GM21390 (cell line): ENCODE results near the gene ZFAND3.

Experiments used
- ATAC-seq: cut with Tn5 transposase; IDR thresholded peaks from one replicate; pipeline ENCODE4 v1.9.1; 2021; ENCODE audit not compliant: unreplicated experiment

Gene ZFAND3

DNA sequence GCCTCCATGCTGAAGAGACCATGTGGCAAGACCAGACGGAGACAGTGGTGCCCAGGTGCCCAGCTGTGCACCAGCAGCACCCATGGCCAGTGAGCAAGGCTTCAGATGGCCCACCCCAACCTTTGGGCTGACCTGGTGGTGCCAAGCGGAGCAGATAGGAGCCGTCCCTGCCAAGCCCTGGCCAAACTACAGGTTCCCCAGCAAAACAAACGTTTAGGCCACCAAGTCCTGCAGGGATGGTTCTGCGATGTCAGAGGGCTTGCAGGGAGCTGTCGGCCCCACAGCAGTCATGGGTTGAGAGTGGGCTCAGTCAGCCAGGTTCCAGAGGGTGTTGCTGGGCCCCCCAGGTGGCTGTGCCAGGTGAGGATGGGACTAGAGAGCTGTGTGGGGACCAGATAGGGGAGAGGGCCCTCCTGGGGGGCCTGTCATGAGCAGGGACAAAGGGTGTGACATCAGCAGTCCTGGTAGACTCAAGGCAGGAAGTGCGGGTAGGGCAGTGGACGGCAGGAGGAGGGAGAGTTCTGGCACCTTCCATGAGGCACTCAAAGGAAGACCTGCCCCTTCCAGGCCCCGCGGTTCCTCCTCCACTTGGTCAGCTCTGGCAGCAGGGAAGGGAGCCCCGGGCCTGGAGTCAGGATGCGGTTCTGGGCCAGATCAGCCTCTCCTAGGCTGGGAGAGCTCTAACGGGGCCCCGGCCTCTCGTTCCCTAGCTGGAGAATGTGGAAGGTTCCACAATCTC is 342.4 kb downstream of the ZFAND3 start:
- no peak for ATAC-seq

DNA sequence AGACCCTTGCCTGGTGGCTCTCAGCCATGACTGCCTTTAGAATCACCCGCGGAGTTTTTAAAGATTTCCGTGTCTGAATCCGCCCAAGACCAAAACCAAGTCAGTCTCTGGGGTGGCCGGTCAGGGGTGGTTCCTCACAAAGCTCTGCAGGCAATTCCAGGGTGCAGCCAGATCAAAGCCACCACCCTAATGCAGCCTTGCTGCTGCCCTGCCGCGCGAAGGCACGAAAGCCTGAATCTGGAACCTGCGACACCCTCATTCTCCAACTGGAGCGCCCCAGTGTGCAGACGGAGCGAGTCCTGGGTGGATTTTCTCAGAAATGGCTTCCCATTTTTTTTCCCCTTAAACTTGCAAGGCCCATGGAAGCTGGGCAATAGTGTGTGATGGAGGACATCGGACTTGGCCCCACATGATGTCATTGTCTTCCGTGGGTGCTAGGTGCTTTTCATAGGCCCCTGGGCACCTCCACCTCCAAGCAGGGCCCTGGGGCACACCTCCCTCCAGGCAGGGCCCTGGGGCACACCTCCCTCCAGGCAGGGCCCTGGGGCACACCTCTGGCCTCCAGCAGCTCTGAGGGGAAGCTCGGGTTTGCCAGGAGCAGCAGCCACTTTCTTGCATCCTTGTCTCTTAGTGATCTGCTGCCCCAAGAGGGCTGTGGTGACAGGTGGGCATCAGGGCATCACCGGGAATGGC is 343.1 kb downstream of the ZFAND3 start:
- no peak for ATAC-seq

DNA sequence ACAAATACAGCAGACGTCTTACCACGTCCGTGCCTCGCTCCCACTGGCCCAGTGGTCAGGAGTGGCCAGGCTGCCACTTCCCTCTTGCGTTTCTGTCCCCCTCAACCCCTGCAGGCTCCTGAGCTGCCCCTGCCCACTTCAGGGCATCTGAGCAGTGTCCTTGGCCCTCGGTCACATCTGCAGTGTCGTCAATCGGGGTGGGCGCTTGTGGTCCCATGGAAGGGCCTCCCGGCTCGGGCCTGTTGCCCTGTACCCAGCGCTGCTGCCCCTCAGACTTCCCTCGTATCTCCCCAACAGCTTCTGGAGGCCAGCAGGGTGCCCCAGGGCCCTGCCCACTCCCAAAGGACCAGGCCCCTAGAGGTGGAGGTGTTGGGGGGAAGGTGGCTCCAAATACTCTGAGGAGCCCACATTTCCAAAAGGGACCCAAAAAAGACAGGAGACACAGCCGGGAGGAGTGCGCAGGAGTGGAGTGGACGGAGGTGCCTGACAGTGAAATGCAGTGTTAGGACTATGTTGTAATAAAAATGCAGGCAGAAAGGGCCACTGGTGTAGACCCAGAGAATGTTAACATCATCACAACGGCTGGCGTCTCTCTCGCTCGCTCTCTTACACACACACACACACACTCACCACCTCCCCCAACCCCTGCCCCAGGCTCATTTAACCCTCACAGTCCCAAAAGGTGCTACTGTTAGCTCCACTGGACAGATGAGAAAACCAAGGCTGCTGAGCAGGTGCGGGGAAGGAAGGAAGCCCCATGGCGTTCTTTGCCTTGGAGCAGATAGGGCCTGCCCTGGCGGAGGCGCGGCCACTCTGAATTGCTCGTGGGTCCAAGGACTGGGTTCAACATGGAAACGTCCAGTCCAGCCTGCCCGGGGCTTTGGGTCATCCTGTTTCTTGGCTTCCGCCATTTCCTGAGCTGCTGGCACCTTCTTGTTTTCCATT is 343.9 kb downstream of the ZFAND3 start:
- no peak for ATAC-seq

DNA sequence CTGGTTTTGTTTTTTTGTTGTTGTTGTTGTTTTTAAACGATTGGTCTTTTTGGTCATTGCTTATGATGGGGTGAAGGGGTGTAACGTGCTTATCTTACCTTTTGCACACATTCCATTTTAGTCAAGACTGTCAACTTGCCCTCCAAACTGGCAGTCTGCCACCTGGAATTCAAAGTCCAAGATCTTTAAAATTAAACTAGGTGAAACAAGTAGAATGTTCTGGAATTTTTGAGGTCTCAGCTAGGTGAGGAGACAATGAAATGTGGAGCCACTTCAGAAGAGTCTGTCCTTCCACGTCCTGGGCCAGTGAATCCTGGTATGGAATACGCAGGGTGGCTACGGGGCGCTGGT is 344.6 kb downstream of the ZFAND3 start:
- ATAC-seq = no peak

DNA sequence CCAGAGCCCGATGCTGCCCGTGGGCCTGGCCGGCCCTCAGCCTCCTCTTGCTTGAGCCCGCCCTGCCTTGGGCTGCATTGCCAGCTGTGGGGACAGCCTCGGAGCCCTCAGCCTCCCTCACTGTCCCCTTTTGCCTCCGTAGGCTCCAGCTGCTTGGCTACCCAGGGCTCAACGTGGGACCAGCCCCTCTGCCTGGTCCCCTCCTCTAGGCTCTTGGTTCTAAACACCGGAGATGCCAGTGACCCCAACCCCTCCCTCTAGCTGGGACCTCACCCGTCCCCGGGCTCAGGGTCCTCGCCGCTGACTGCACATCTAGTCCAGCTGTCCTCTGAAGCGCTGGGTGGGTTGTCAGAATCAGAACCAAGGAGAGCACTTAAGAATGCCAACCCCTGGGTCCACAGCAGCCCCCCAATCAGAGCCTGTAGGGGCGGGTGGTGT is 345.2 kb downstream of the ZFAND3 start:
- no peak for ATAC-seq

DNA sequence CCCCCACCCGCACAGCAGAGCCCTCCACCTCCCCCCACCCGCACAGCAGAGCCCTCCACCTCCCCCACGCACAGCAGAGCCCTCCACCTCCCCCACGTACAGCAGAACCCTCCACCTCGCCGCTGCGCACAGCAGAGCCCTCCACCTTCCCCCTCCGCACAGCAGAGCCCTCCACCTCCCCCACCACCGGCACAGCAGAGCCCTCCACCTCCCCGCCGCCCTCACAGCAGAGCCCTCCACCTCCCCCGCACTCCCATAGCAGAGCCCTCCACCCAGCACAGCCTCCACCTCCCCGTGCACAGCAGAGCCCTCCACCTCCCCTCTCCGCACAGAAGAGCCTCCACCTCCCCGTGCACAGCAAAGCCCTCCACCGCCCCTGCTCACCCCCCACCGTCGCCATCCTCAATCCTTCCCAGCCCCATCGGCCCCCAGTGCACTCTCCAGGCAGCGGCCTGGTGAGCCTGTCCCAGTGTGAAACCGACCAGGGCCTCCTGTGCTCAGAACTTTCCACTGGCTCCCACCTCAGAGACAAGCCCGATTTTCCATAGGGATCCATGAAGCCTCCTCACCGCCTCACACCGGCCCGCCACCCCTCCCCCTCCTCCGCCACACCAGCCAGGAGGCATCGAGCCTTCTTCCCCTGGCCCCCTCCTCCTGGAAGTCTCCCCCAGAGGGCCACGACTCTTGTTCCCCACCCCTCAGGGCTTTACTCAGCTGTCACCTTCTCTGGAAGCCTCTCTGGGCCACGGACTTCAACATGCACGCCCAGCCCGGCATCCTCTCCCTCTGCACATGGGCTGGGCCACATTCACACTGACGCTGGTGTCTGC is 347.1 kb downstream of the ZFAND3 start:
- no peak for ATAC-seq

DNA sequence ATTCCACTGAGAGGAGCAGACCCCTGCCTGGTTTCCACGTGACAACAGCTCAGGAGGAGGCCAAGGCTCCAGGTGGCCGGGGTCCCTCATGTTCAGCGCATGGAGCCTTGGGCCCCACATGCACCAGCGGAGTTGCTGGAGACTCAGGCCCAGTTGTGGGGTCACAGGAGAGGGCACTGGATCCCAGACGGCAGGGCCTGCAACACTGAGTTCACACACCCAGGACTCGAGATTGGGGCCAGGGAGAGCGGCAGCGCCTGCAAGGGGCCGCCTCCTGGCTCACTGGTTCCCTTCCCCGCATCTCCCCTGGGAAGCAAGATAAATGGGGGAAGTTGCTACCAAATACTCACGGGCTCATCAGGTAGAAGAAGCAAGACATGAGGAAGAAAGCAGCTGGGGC is 348.1 kb downstream of the ZFAND3 start:
- no peak for ATAC-seq

DNA sequence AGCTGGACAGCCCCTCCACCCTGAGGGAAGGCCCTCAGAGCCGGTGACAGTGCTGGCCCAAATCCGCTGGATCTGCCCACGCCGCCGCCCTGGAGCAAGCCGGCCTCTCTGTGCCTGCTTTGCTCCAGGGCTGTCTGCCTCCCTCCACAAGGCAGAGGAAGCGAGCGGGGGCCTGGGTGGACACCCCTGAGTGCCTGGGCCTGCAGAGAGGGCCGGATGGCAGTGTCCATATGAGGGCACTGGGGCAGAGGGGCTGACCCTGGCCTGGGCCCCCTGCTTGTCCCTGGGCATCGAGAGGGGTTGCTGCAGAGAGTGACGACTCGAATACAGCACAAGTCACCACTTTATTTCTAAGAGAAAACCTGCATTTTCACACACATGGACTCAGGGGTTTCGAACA is 348.6 kb downstream of the ZFAND3 start:
- ATAC-seq = no peak

DNA sequence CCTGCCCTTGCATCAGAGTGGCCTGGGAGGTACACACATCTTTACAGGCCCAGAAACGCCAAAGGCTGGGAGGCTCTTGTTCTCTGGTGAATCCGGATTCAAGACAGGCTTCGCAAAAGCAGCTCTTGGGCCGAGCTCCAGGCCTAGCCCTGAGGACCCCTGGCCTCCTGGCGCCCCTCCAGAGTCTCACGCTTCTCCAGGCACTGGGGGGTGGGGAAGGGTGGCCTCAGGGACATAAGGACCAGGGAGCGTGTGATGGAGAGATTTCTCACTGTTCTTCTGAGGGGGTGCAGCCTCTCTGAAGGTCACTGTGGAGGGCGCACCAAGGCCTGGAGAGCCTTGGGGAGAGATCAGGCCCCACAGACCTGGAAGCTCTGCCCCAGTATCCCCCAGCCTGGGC is 349.2 kb downstream of the ZFAND3 start:
- ATAC-seq = no peak

DNA sequence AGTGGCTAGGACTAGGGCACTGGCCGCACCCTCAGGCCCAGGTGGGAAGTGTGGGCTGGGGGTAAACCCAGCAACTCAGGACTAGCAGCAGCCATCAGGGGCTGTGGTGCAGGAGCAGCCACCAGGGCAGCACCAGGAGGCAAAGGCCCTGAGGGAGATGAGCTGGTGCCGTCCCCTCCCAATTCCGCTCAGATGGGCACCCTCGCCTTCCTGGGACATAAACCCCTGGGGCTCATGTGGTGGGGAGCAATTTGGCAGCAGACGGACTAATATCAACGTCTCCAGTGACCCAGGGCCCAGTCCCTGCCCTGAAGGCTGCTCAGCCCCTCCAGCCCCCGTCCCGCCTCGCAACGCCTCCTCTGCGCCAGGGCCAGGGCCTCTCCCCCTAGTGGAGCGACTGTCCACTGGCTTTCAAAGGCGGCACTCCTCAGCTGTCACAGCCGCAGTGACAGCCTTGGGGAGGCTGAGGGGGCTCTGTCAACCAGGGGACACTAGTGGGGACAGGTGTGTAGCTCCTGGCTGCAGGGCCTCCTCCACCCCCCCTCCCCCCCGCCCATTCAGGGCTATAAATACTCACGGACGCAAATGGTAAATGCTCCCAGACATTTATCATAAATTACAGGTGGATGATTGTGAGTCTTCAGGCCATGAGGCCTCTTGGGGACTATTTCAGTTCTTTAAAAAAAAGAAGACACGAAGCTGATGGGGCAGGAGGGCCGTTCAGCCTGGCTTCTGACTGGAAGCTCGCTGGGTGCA is 349.9 kb downstream of the ZFAND3 start:
- ATAC-seq = no peak

DNA sequence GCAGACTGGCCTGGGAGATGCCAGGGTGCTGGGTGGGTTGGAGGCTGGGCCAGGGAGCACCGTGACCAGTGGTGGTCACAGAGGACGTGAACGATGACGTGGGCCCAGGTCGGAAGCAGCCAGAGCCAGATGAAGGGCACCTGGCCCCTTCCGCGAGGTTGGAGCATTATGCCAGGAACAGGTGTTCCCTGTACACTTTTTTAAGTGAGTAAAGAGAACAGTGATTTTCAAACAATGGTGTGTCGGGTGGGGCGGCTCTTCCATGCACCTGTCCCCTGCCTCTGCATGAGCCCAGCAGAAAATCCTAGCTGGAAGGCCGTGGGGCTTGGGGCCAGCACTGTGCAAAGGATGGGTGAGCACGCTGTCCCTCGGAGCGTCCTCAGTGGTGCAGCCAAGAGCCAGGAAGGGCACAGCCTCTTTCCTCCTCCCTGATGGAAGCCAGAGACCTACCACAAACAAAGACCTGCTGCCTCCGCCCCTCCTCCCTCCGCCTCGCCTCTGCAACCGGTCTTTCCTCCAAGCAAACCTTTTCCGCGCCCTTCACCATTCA is 350.5 kb downstream of the ZFAND3 start:
- no peak for ATAC-seq

DNA sequence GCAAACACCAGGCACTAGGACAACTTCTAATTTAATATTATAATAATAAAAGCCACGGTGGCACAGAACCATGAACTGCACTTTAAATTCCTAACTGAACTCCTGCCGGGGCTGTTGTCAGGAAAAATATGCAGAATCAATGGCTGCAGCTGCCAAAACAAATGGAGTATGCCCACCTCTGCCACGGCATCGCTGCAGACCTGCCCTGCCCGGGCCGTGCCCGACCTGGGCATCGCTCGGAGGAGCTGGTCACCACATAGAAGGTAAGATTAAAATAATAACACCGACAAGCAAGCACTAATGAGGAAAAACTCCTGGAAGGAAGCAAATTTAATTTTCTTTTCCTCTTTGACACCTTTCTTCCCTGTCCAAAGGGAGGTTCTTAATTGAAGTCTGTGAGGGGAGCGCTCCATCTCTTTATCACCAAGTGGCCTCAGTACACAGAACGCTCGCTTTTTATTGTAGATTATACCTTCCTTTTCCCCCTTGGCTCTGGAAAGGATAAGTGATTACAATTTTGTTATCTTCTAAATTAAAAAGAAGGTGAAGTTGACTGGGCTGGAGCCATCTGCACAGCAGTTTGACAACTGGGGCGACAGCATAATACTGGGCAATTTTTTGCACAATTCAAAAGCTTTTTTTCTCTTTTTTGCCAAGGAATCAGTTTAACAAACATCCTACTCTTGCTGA is 351.3 kb downstream of the ZFAND3 start:
- ATAC-seq = no peak

DNA sequence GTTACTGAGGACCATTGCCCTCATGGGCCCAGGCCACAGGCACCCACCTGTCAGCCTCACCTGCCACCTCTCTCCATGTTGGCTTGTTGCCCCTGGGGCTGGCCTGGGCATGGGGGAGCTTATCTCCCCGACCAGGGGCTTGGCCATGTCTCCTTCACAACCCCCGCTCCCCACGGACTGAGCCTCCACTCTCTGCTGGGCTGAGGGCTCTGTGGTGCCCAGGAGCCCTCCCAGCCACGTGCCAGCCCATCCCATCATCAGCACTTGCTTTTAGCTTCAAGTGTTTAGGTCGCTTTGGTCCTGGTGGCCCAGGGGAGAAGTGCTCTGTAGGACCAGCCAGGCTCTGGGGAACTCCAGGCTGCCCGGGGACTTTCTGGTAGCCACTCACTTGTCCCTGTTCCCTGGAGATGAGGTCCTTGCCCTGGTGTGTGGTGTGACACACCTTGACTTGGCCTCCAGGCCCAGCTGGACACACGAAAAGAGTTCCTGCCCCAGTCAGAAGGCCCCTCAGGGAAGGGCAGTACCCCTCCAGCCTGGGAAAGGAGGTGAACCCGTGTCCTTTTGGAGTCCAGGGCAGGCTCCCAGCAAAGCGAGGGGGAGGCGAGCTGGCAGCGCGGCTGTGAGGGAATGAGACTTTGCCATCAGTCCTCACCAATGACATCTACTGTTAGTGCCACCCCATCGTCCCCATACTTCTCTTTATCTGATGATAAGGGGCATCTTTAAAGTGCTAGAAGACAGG is 352.6 kb downstream of the ZFAND3 start:
- ATAC-seq = no peak

DNA sequence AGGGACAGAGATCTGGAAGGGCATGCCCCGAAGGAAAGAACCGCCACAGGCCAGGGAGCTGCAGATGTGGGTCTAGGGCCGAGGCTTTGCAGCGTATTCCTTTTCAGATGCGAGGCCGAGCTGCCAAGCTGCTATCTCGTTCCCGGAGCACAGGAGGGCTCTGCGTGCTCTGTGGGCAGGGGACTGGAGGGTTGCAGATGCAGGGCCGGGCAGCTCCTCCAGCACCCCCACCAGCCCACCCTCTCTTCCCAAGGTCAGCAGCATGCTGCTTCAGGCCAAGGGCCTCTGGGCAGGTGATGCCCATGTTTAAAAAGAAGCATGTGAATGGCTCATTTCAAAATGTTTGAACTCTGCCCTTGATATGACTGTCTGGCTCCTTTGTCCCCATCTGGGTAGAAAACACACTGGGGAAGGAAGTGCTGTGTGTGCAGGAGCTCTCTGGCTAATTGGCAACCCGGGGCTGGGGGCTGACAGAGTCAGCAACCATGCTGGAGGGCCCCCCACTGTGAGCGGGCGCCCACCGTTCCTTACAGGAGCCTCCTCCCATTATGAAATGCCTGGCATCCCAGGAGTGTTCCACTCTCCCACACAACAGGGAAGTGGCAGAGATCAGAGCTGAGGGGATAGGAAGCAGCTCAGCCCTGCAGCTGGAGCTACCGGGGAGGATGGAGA is 353.3 kb downstream of the ZFAND3 start:
- ATAC-seq = no peak

DNA sequence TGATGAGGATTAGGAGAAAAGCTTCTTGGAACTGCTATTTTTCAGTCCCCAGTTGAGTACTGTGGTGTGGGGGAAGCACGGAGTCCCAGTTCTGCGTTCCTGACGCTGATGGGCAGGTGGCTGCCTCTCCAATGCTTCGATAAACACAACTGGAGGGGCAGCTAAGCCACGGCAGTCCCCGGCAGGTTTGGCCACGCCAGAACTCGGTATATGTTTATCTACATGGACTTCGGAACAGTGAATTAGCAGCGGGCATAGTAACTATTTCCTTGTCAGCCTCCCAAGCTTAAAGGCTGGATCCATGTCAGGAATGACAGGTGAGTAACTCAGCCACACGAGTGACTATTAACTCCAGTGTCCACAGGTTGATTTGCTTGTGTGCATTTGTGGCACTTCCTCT is 354.4 kb downstream of the ZFAND3 start:
- no peak for ATAC-seq

DNA sequence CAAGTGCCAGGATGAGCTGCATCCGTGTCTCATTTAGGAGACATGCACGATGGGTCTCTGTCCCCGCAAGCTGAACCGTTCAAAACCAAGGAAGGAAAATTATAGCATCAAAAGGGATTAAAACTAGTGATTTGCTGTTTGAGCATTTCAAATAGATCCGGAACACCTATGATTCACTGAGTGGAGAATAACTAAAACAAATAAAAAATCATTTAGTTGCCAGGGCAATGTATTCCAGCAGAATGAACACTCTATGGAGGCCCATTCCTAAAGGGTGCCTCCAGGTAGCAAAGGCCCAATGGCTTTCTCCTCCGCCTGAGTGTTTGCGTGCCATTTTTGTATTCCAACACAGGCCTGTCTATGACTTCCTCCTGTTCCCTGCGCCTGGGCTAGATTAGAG is 354.8 kb downstream of the ZFAND3 start:
- no peak for ATAC-seq

DNA sequence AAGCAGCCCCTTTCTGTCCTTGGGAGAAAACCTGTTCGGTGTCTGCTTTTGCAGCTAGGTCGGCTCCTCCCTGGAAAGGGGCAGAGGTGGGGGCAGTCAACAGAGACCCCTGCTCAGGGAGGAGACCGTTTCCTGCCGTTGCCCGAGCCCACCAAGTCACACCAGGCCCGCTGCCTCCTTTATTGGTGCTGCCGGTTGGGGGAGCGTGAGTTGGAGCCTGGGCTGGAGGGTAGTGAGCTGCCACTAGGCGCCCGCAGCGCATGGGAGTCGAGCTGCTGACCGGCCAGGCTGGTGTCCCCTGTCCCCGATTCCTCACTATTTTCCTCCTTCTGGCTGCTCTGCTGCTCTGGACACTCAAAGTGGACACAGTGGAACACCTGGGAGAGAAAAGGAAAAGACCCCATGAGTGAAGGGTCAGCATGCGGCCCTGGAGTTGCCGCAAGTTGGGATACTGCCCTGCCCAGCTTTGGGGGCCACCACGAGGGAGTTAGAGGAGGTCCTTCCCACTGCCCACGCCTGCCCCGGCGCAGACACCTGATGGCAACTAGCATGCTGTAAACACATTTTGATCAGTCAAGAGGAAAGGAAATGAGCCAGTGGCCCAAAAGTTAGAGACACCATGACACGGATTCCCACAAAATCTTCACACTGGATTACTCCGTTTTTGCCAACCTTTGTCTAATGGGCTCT is 355.4 kb downstream of the ZFAND3 start:
- no peak for ATAC-seq
